IMR-90 (cell line): ENCODE data around the gene IFRD2. TPM values are rescaled to one million over a fixed set of nuclear protein-coding genes. Genes with fewer than 3 reads are reported as not detected.

ENCODE experiments used
- ATAC-seq: fragments of 200-7000 bp; cut with Tn5 transposase; 2 replicates; pipeline ENCODE4 v1.9.1; 2020; ENCODE audit warnings: low read depth, mild to moderate bottlenecking, moderate library complexity
- BruUV-seq: library from RNA; stranded (reverse); fragments of 400-500 nt; replicated peaks from 2 replicates; lab custom pipeline; 2021; lab: Mats Ljungman, UMichigan
- CTCF ChIA-PET: fragments of 300-600 bp; formaldehyde crosslinking; extraction: SDS; loops from one replicate; lab custom pipeline; 2021; ENCODE audit warnings: antibody characterized with exemption; lab: Yijun Ruan, JAX
- POLR2A ChIA-PET: fragments of 300-600 bp; sonication (Branson Sonifier 250); formaldehyde crosslinking; loops from one replicate; lab custom pipeline; 2022; ENCODE audit warnings: antibody characterized with exemption; ENCODE audit not compliant: unreplicated experiment; lab: Charles Lee
- DNase-seq: peaks from one replicate; pipeline ENCODE4 v3.0.0; 2013
- H2AFZ ChIP-seq: replicated peaks from 2 replicates; pipeline ENCODE3; 2013; ENCODE audit warnings: low read length, mild to moderate bottlenecking; ENCODE audit not compliant: poor library complexity
- H2AK5ac ChIP-seq: 2 replicates; pipeline ENCODE4 v1.6.1; 2013; ENCODE audit warnings: low read depth, low read length, inconsistent platforms
- H2AK9ac ChIP-seq: replicated peaks from 2 replicates; pipeline ENCODE3; 2013; ENCODE audit warnings: mild to moderate bottlenecking, low read depth, low read length, moderate library complexity; ENCODE audit not compliant: poor library complexity
- H2BK120ac ChIP-seq: 2 replicates; pipeline ENCODE4 v1.6.1; 2013; ENCODE audit warnings: low read depth, low read length, inconsistent platforms
- H2BK15ac ChIP-seq: 3 replicates; pipeline ENCODE4 v1.6.1; 2013; ENCODE audit warnings: low read depth, low read length, inconsistent platforms
- H2BK20ac ChIP-seq: 2 replicates; pipeline ENCODE4 v1.6.1; 2013; ENCODE audit warnings: low read depth, mild to moderate bottlenecking, inconsistent platforms, low read length, moderate library complexity
- H2BK5ac ChIP-seq: 2 replicates; pipeline ENCODE4 v1.6.1; 2013; ENCODE audit warnings: mild to moderate bottlenecking, low read depth, low read length, inconsistent platforms; ENCODE audit not compliant: poor library complexity, severe bottlenecking
- H3K14ac ChIP-seq: replicated peaks from 2 replicates; pipeline ENCODE4 v1.6.1; 2013; ENCODE audit warnings: low read depth, low read length, inconsistent platforms
- H3K18ac ChIP-seq: 2 replicates; pipeline ENCODE4 v1.6.1; 2013; ENCODE audit warnings: low read depth, low read length, control low read depth
- H3K23ac ChIP-seq: 2 replicates; pipeline ENCODE4 v1.6.1; 2013; ENCODE audit warnings: low read depth, low read length, inconsistent platforms
- H3K27ac ChIP-seq: 2 replicates; pipeline ENCODE4 v1.5.1; 2013; ENCODE audit warnings: mild to moderate bottlenecking, control low read depth, low read length; ENCODE audit not compliant: insufficient read depth
- H3K27me3 ChIP-seq: 2 replicates; pipeline ENCODE4 v1.6.1; 2013; ENCODE audit warnings: low read length; ENCODE audit not compliant: control insufficient read depth, insufficient read depth
- H3K36me3 ChIP-seq: 2 replicates; pipeline ENCODE4 v1.6.1; 2013; ENCODE audit warnings: low read length, mixed read lengths; ENCODE audit not compliant: control insufficient read depth, insufficient read depth
- H3K4ac ChIP-seq: 2 replicates; pipeline ENCODE4 v1.6.1; 2013; ENCODE audit warnings: low read depth, low read length, inconsistent platforms
- H3K4me1 ChIP-seq: 2 replicates; pipeline ENCODE4 v1.6.1; 2013; ENCODE audit warnings: low read length, mixed read lengths; ENCODE audit not compliant: control insufficient read depth, insufficient read depth
- H3K4me2 ChIP-seq: 2 replicates; pipeline ENCODE4 v1.6.1; 2013; ENCODE audit warnings: low read depth, mild to moderate bottlenecking, control low read depth, low read length, moderate library complexity
- H3K4me3 ChIP-seq: 2 replicates; pipeline ENCODE4 v1.5.1; 2013; ENCODE audit warnings: low read depth, mild to moderate bottlenecking, control low read depth, low read length, moderate library complexity; ENCODE audit not compliant: insufficient read depth
- H3K56ac ChIP-seq: 2 replicates; pipeline ENCODE4 v1.6.1; 2013; ENCODE audit warnings: low read length, inconsistent platforms; ENCODE audit not compliant: insufficient read depth; ENCODE audit errors: extremely low read depth
- H3K79me1 ChIP-seq, 2 experiments: 2 replicates each; pipeline ENCODE4 v1.6.1; 2013; ENCODE audit warnings: low read length in 2 of 2, inconsistent platforms in 1 of 2, low read depth in 1 of 2
- H3K9ac ChIP-seq: 2 replicates; pipeline ENCODE4 v1.6.1; 2013; ENCODE audit warnings: low read depth, low read length, control low read depth
- H3K9me1 ChIP-seq: 2 replicates; pipeline ENCODE4 v1.6.1; 2013; ENCODE audit warnings: low read length, inconsistent platforms; ENCODE audit not compliant: insufficient read depth
- H3K9me3 ChIP-seq: 2 replicates; pipeline ENCODE4 v1.6.1; 2013; ENCODE audit warnings: low read length; ENCODE audit not compliant: control insufficient read depth, insufficient read depth
- H4K20me1 ChIP-seq: 2 replicates; pipeline ENCODE4 v1.6.1; 2013; ENCODE audit warnings: low read length, inconsistent platforms; ENCODE audit not compliant: insufficient read depth
- H4K5ac ChIP-seq: 2 replicates; pipeline ENCODE4 v1.6.1; 2013; ENCODE audit warnings: mild to moderate bottlenecking, low read depth, low read length, control low read depth
- H4K8ac ChIP-seq, 2 experiments: 2 replicates each; pipeline ENCODE4 v1.6.1; 2013; ENCODE audit warnings: low read depth in 2 of 2, low read length in 2 of 2, control low read depth in 1 of 2, inconsistent platforms in 1 of 2
- H4K91ac ChIP-seq: 2 replicates; pipeline ENCODE4 v1.6.1; 2013; ENCODE audit warnings: low read depth, low read length, inconsistent platforms; ENCODE audit not compliant: insufficient read depth
- BHLHE40 ChIP-seq: fragments of 150-350 bp; IDR thresholded peaks from 2 replicates; pipeline ENCODE4 v1.6.1; 2016; ENCODE audit warnings: mild to moderate bottlenecking, low read depth, low read length
- CEBPB ChIP-seq: IDR thresholded peaks from 2 replicates; pipeline ENCODE4 v1.6.1; 2012; ENCODE audit warnings: low read depth, low read length, improper control_type of control experiment
- CHD1 ChIP-seq: IDR thresholded peaks from 2 replicates; pipeline ENCODE4 v1.6.1; 2012; ENCODE audit warnings: low read depth, low read length, improper control_type of control experiment
- FOS ChIP-seq: fragments of 150-350 bp; IDR thresholded peaks from 2 replicates; pipeline ENCODE4 v1.6.1; 2016; ENCODE audit warnings: low read depth, low read length
- MAFK ChIP-seq: IDR thresholded peaks from 2 replicates; pipeline ENCODE4 v1.6.1; 2012; ENCODE audit warnings: low read depth, low read length, improper control_type of control experiment
- MAZ ChIP-seq: IDR thresholded peaks from 2 replicates; pipeline ENCODE4 v1.6.1; 2012; ENCODE audit warnings: low read depth, mild to moderate bottlenecking, low read length, improper control_type of control experiment, moderate library complexity, borderline replicate concordance
- MXI1 ChIP-seq: IDR thresholded peaks from 2 replicates; pipeline ENCODE4 v1.6.1; 2012; ENCODE audit warnings: low read depth, mild to moderate bottlenecking, low read length, moderate library complexity, borderline replicate concordance
- NFE2L2 ChIP-seq: fragments of 150-350 bp; IDR thresholded peaks from 2 replicates; pipeline ENCODE4 v1.6.1; 2016; ENCODE audit warnings: low read depth, mild to moderate bottlenecking, low read length
- POLR2A ChIP-seq: IDR thresholded peaks from 2 replicates; pipeline ENCODE4 v1.6.1; 2012; ENCODE audit warnings: mild to moderate bottlenecking, low read depth, low read length
- RAD21 ChIP-seq: IDR thresholded peaks from 2 replicates; pipeline ENCODE4 v1.6.1; 2012; ENCODE audit warnings: low read length, improper control_type of control experiment
- RCOR1 ChIP-seq: IDR thresholded peaks from 2 replicates; pipeline ENCODE4 v1.6.1; 2012; ENCODE audit warnings: mild to moderate bottlenecking, low read length, improper control_type of control experiment; ENCODE audit not compliant: insufficient replicate concordance
- RFX5 ChIP-seq: IDR thresholded peaks from 2 replicates; pipeline ENCODE4 v1.8.0; 2012; ENCODE audit warnings: low read depth, mild to moderate bottlenecking, low read length, moderate library complexity
- SMC3 ChIP-seq: fragments of 150-350 bp; IDR thresholded peaks from 2 replicates; pipeline ENCODE4 v1.6.1; 2016; ENCODE audit warnings: low read depth, mild to moderate bottlenecking, antibody characterized with exemption, low read length, moderate library complexity
- WGBS, 2 experiments: methylation state at CpG; one replicate each; pipeline versions ENCODE4 v1.1.5 to v1.1.7; 2013; ENCODE audit warnings: missing lambda C conversion rate in 2 of 2; ENCODE audit not compliant: insufficient read length in 1 of 2; ENCODE audit errors: extremely low coverage in 2 of 2; 5-methylcytosine and 5-hydroxymethylcytosine counted together
- dilution Hi-C: fragments of 300-500 bp; cut with HindIII; formaldehyde crosslinking; loops from one replicate; pipeline ENCODE4 v1.14.3; 2018; ENCODE audit warnings: low sequenced_read_pairs; ENCODE audit not compliant: unreplicated experiment
- in situ Hi-C: fragments of 300-500 bp; cut with MboI; formaldehyde crosslinking; loops from 3 replicates; pipeline ENCODE4 v1.14.3; 2019; ENCODE audit warnings: low sequenced_read_pairs, inconsistent platforms, mixed read lengths
- intact Hi-C: fragments of 100-400 bp; cut with micrococcal nuclease; formaldehyde crosslinking; loops from 2 replicates; pipeline ENCODE4 v1.10.0; 2022
- polyA plus RNA-seq, 3 experiments: library from polyadenylated mRNA; depleted of rRNA; stranded (reverse); fragments of >200 nt; gene quantifications; 2 replicates each; pipeline ENCODE4 v1.2.3, GENCODE V29; 2012; ENCODE audit warnings: low replicate concordance in 1 of 3
- total RNA-seq: library from RNA; depleted of rRNA; stranded (reverse); fragments of >200 nt; gene quantifications from 2 replicates; pipeline ENCODE4 v1.2.3, GENCODE V29; 2012
- TF ChIP-seq, protein P1 (sequence below): fragments of 150-350 bp; IDR thresholded peaks from 2 replicates; pipeline ENCODE4 v1.6.1; 2017; ENCODE audit warnings: mild to moderate bottlenecking, antibody characterized with exemption, low read length, low read depth
- TF ChIP-seq, protein P2 (sequence below): conservative IDR thresholded peaks from 2 replicates; pipeline ENCODE4 v1.5.1; 2012; ENCODE audit warnings: mild to moderate bottlenecking, low read depth, low read length, improper control_type of control experiment

Gene IFRD2
- total and polyA plus RNA-seq, 2 of the 4 experiments (the other 2 are of a cell fraction): 52.7 to 79.1 TPM

DNA sequence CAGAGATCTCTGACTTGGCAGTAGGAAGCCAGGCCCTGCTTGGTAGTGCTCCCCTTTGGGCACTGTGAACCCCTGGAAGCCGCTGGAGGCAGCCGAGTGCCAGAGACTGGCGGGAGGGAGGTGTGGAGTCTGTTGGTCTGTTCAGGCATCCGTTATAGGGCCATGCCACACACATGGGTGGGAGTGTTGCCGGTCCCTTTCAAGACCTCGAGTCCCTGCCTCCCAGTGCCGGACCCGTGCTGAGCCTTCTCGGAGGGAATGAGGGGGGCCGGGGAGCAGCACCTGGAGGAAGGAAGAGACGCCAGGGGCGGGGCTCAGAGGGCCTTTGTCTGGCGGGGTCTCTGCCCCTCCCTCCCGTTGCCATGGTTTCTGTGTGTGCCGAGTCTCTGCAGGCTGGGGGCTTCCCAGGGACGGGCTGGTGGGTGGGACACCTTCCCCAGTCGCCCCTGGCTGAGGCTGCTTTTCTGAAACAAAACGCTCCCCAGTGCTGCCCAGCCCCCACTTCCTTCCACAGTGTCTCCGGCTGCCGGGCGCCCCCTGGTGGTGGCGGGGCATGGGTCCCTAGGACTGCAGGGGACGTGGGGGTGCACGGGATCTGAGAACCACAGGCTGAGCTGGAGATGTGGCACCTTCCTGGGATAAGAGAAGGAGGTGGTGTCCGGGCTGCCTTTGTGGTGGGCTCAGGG lies 46.3 kb downstream of the IFRD2 start:
- Histone ChIP-seq H2AK5ac (peak overlapping the region; percentile 98), H2AK9ac (peak overlapping the region; percentile 98), H2AFZ (peak overlapping the region; percentile 86), H3K4me2 (peak overlapping the region; percentile 72), H3K9me1 (peaks cover 15% of the 10 kb centered on the region; the same call in 1 of the 2 replicates), H2BK15ac (peak overlapping the region; percentile 14; the same call in 1 of the 3 replicates), H3K9ac (peak overlapping the region; percentile 61), H4K91ac (peak overlapping the region; percentile 85), H3K36me3 (peaks cover 22% of the 10 kb centered on the region), H3K27me3 (no peaks in the 10 kb centered on the region), H3K4me1 (peaks cover 68% of the 10 kb centered on the region), H3K4me3 (peak overlapping the region; percentile 19), H3K79me1 (peaks cover 9 to 87% of the 10 kb centered on the region in 2 experiments), H4K5ac (peak overlapping the region; percentile 60), H4K20me1 (peaks cover 86% of the 10 kb centered on the region), H3K23ac (peak overlapping the region; percentile 57; the same call in 1 of the 2 replicates), H3K27ac (peak overlapping the region; percentile 86), H2BK120ac (peak overlapping the region; percentile 17), H2BK20ac (peak overlapping the region; percentile 8), H3K18ac (no peak overlapping the region; the same call in 1 of the 2 replicates), H3K56ac (peak overlapping the region; percentile 65; the same call in 1 of the 2 replicates), H3K4ac (peak overlapping the region; percentile 91), H3K14ac (peak overlapping the region; percentile 80), H3K9me3 (no peaks in the 10 kb centered on the region), H2BK5ac (peak overlapping the region; percentile 81), H4K8ac (peak overlapping the region; percentile 90 to 98)
- no TSS peak for BruUV-seq
- intact Hi-C loops (loop anchor here (1.0 kb wide), 1 partner anchor 19 kb away; no protein-coding TSS in a partner anchor), dilution Hi-C loops (no loop called here), in situ Hi-C loops (no loop called here)
- ChIA-PET CTCF (interaction anchor here (0.6 to 1.1 kb wide), 10 partner anchors 9 to 135 kb away, joined by 3 to 8 read pairs (median 5); partner anchors contain the start of genes GNAI2 and SEMA3B), POLR2A (interaction anchor here (0.6 to 1.0 kb wide), 2 partner anchors 10 to 64 kb away, joined by 3 to 6 read pairs; partner anchors contain the start of gene GNAI2)
- peak; percentile 78 for DNase-seq
- peak; percentile 90 for ATAC-seq
- 0% methylated on average over 3 of the region's 25 CpGs; no CpG with 5 or more reads in 1 of the 2 experiments for WGBS, 2 experiments
- TF ChIP-seq, protein P1, sequence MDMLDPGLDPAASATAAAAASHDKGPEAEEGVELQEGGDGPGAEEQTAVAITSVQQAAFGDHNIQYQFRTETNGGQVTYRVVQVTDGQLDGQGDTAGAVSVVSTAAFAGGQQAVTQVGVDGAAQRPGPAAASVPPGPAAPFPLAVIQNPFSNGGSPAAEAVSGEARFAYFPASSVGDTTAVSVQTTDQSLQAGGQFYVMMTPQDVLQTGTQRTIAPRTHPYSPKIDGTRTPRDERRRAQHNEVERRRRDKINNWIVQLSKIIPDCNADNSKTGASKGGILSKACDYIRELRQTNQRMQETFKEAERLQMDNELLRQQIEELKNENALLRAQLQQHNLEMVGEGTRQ: no peak
- TF ChIP-seq MAZ: peak; percentile 80
- TF ChIP-seq SMC3: peak; percentile 88
- no peak for TF ChIP-seq MAFK
- no peak for TF ChIP-seq MXI1
- TF ChIP-seq, protein P2, sequence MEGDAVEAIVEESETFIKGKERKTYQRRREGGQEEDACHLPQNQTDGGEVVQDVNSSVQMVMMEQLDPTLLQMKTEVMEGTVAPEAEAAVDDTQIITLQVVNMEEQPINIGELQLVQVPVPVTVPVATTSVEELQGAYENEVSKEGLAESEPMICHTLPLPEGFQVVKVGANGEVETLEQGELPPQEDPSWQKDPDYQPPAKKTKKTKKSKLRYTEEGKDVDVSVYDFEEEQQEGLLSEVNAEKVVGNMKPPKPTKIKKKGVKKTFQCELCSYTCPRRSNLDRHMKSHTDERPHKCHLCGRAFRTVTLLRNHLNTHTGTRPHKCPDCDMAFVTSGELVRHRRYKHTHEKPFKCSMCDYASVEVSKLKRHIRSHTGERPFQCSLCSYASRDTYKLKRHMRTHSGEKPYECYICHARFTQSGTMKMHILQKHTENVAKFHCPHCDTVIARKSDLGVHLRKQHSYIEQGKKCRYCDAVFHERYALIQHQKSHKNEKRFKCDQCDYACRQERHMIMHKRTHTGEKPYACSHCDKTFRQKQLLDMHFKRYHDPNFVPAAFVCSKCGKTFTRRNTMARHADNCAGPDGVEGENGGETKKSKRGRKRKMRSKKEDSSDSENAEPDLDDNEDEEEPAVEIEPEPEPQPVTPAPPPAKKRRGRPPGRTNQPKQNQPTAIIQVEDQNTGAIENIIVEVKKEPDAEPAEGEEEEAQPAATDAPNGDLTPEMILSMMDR: peak; percentile 97
- no peak for TF ChIP-seq CHD1
- no peak for TF ChIP-seq CEBPB
- no peak for TF ChIP-seq POLR2A
- no peak for TF ChIP-seq RCOR1
- TF ChIP-seq NFE2L2: no peak
- TF ChIP-seq FOS: no peak
- peak; percentile 82 for TF ChIP-seq BHLHE40
- no peak for TF ChIP-seq RFX5
- peak; percentile 75 for TF ChIP-seq RAD21
